Body of pancreas (tissue), 4 donors: ENCODE measurements around the gene CEACAM5.

Source experiments
- CTCF ChIP-seq, 7 experiments: fragments of 450-650 bp in 4 of 7; fragments of 200-600 bp in 3 of 7; sonication (generic) in 3 of 7; IDR thresholded peaks; one replicate each; pipeline ENCODE4 v1.5.1; 2016 to 2019; ENCODE audit warnings: antibody characterized with exemption in 7 of 7
- POLR2A ChIP-seq, 3 donors: fragments of 450-650 bp; IDR thresholded peaks; one replicate each; pipeline ENCODE4 v1.6.1; 2016; ENCODE audit warnings: antibody characterized with exemption in 3 of 3, mild to moderate bottlenecking in 2 of 3

- TF ChIP-seq CTCF (IDR thresholded peaks at IDR 0.05) (no peak), POLR2A (IDR thresholded peaks at IDR 0.05) (no peak)
These were observed 36.4 kb downstream of the CEACAM5 start for GRCh38 chr19:41744850-41745249.
